Measurements from ENCODE around the gene ACY1. TPM values are rescaled to one million over a fixed set of nuclear protein-coding genes. Genes with fewer than 3 reads are reported as not detected.

Gene ACY1
- total and polyA plus RNA-seq, 2 of the 13 experiments (the other 11 are each of a cell fraction or from before 2014, with no cell fraction given): 113 to 162 TPM

DNA sequence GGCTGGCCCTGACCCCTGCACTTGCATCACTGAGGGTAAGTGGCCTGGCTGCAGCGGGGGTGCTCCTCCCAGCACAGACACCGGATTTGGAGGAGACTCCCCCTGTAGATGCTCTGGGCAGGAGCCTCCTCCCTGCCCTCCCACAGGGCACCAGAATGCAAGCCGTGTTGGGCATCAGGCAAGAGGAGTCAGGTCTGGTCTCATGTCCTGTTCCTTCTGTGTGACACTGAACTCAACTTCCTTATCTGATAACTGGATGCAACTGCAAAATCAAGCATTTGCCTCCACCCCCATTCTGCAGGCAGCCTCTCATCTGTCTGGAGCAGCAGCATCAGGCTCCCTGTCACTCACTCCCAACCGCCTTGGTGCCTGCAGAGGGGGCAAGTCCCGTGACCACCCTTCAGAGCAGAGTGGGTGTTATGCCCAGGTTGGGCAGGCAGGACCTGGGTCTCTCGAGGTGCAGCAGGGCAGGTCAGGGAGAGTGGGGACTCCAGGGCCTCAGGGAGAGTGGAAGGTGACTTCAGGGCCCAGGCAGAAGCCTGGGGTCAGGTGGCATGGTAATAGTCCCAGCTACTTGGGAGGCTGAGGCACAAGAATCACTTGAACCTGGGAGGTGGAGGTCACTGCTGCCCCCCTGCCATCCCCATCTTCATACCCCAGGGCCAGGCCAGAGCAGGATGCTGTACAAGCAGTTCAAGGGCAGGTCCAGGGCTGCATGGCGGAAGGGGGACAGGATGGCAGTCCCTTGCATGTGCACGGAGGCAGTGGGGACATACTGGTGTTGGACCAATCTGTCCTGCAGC lies 22.9 kb downstream of the ACY1 start (continued):
- TF ChIP-seq, protein P1, sequence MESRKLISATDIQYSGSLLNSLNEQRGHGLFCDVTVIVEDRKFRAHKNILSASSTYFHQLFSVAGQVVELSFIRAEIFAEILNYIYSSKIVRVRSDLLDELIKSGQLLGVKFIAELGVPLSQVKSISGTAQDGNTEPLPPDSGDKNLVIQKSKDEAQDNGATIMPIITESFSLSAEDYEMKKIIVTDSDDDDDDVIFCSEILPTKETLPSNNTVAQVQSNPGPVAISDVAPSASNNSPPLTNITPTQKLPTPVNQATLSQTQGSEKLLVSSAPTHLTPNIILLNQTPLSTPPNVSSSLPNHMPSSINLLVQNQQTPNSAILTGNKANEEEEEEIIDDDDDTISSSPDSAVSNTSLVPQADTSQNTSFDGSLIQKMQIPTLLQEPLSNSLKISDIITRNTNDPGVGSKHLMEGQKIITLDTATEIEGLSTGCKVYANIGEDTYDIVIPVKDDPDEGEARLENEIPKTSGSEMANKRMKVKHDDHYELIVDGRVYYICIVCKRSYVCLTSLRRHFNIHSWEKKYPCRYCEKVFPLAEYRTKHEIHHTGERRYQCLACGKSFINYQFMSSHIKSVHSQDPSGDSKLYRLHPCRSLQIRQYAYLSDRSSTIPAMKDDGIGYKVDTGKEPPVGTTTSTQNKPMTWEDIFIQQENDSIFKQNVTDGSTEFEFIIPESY (CRISPR knock-in tag; IDR thresholded peaks at IDR 0.05): no peak
- TF ChIP-seq HIVEP1 (CRISPR knock-in tag; IDR thresholded peaks at IDR 0.05) (no peak), ZZZ3 (CRISPR knock-in tag; IDR thresholded peaks at IDR 0.05; ENCODE audit: borderline replicate concordance) (no peak)
- TF ChIP-seq, protein P2, sequence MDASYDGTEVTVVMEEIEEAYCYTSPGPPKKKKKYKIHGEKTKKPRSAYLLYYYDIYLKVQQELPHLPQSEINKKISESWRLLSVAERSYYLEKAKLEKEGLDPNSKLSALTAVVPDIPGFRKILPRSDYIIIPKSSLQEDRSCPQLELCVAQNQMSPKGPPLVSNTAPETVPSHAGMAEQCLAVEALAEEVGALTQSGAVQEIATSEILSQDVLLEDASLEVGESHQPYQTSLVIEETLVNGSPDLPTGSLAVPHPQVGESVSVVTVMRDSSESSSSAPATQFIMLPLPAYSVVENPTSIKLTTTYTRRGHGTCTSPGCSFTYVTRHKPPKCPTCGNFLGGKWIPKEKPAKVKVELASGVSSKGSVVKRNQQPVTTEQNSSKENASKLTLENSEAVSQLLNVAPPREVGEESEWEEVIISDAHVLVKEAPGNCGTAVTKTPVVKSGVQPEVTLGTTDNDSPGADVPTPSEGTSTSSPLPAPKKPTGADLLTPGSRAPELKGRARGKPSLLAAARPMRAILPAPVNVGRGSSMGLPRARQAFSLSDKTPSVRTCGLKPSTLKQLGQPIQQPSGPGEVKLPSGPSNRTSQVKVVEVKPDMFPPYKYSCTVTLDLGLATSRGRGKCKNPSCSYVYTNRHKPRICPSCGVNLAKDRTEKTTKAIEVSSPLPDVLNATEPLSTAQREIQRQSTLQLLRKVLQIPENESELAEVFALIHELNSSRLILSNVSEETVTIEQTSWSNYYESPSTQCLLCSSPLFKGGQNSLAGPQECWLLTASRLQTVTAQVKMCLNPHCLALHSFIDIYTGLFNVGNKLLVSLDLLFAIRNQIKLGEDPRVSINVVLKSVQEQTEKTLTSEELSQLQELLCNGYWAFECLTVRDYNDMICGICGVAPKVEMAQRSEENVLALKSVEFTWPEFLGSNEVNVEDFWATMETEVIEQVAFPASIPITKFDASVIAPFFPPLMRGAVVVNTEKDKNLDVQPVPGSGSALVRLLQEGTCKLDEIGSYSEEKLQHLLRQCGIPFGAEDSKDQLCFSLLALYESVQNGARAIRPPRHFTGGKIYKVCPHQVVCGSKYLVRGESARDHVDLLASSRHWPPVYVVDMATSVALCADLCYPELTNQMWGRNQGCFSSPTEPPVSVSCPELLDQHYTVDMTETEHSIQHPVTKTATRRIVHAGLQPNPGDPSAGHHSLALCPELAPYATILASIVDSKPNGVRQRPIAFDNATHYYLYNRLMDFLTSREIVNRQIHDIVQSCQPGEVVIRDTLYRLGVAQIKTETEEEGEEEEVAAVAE (CRISPR knock-in tag; IDR thresholded peaks at IDR 0.05; ENCODE audit: borderline replicate concordance): no peak

DNA sequence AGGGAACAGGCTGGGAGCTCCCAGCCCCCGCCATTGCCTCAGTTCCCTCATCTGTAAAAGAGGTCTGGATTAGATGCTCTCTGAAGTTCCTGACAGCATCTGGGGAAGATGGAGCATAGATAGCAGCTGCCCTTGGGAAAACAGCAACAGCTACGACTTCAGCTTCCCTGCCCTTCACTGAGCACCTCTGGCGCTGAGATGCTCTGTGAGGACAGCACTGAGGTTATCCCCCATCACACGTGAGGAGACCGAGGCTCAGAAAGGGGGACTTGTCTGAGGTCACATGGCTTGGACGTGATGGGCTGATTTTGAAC lies 23.4 kb downstream of the ACY1 start:
- DNase-seq (ENCODE audit: low spot score): no peak
- H3K4me1 ChIP-seq (ENCODE audit: insufficient read depth, low read length): peaks cover 25% of the 10 kb centered on the region
- no TSS peak for BruUV-seq (replicated peaks)
- FAIRE-seq: no peak
- CTCF ChIA-PET (ENCODE audit: low intra/inter-chr PET ratio, low total read pairs): no interaction called here
- ATAC-seq: no peak
- no peak overlapping the region for H3K4me3 ChIP-seq (replicated peaks in 1 of 3; ENCODE audit: insufficient read depth in 1 of 3, low read depth in 2 of 3, low read length in 3 of 3)
- peaks cover 0 to 45% of the 10 kb centered on the region in 2 experiments; a peak in 3 of 5 replicates for H3K27me3 ChIP-seq (ENCODE audit: control insufficient read depth in 1 of 2, insufficient read depth in 2 of 2, low read length in 2 of 2)
- H2AFZ ChIP-seq (ENCODE audit: low read length): no peak overlapping the region
- no peaks in the 10 kb centered on the region for H4K20me1 ChIP-seq (ENCODE audit: insufficient read depth, low read length)
- H3K36me3 ChIP-seq (replicated peaks in 1 of 2; ENCODE audit: control insufficient read depth in 1 of 2, insufficient read depth in 2 of 2, low read length in 2 of 2): no peaks in the 10 kb centered on the region
- H3K79me2 ChIP-seq (ENCODE audit: insufficient read depth, low read length): no peaks in the 10 kb centered on the region
- POLR2A ChIA-PET: no interaction called here
- H3K9me3 ChIP-seq (ENCODE audit: low read length): no peaks in the 10 kb centered on the region
- 20% methylated on average over 2 of the region's 6 CpGs for WGBS (ENCODE audit: low lambda C conversion rate)
- intact Hi-C loops (cut with micrococcal nuclease; ENCODE audit: unreplicated experiment): no loop called here
- in situ Hi-C loops (cut with HindIII; ENCODE audit: extremely low pct_ligation_motif_present, low pct_unique_long_range_greater_than_20kb): no loop called here
- H3K4me2 ChIP-seq (ENCODE audit: low read depth, low read length): no peak overlapping the region
- no peak overlapping the region for H3K27ac ChIP-seq (ENCODE audit: extremely low read length, insufficient read depth, low read length)
- no peak overlapping the region for H3K9ac ChIP-seq (ENCODE audit: insufficient read depth, low read depth, low read length)
- TF ChIP-seq CHD4 (IDR thresholded peaks at IDR 0.05; ENCODE audit: borderline replicate concordance, low read length) (no peak), FOXC1 (CRISPR knock-in tag; IDR thresholded peaks at IDR 0.05; ENCODE audit: borderline replicate concordance) (no peak), ZNF83 (CRISPR knock-in tag; IDR thresholded peaks at IDR 0.05; ENCODE audit: borderline replicate concordance) (no peak), GATAD2A (CRISPR knock-in tag; IDR thresholded peaks at IDR 0.05) (no peak), POLR2A (IDR thresholded peaks at IDR 0.05; ENCODE audit: insufficient read depth in 1 of 2, low read depth in 2 of 2, low read length in 2 of 2) (no peak), ZNF569 (CRISPR knock-in tag; IDR thresholded peaks at IDR 0.05; ENCODE audit: borderline replicate concordance) (no peak), LCORL (IDR thresholded peaks at IDR 0.05) (no peak), LCORL (CRISPR knock-in tag; IDR thresholded peaks at IDR 0.05) (no peak)
- TF ChIP-seq, protein P3, sequence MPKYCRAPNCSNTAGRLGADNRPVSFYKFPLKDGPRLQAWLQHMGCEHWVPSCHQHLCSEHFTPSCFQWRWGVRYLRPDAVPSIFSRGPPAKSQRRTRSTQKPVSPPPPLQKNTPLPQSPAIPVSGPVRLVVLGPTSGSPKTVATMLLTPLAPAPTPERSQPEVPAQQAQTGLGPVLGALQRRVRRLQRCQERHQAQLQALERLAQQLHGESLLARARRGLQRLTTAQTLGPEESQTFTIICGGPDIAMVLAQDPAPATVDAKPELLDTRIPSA (CRISPR knock-in tag; IDR thresholded peaks at IDR 0.05; ENCODE audit: borderline replicate concordance): no peak
- TF ChIP-seq, protein P4, sequence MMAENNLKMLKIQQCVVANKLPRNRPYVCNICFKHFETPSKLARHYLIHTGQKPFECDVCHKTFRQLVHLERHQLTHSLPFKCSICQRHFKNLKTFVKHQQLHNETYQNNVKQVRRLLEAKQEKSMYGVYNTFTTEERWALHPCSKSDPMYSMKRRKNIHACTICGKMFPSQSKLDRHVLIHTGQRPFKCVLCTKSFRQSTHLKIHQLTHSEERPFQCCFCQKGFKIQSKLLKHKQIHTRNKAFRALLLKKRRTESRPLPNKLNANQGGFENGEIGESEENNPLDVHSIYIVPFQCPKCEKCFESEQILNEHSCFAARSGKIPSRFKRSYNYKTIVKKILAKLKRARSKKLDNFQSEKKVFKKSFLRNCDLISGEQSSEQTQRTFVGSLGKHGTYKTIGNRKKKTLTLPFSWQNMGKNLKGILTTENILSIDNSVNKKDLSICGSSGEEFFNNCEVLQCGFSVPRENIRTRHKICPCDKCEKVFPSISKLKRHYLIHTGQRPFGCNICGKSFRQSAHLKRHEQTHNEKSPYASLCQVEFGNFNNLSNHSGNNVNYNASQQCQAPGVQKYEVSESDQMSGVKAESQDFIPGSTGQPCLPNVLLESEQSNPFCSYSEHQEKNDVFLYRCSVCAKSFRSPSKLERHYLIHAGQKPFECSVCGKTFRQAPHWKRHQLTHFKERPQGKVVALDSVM (CRISPR knock-in tag; IDR thresholded peaks at IDR 0.05): no peak

Measured in HepG2 (cell line).